GM21786 (cell line): Measurements from ENCODE around the gene XXYLT1.

ENCODE experiments used
- ATAC-seq: cut with Tn5 transposase; IDR thresholded peaks from one replicate; pipeline ENCODE4 v1.9.1; 2021; ENCODE audit not compliant: unreplicated experiment

The XXYLT1 gene

GRCh38 chr3:195085356-195086130, 185.4 kb downstream of the XXYLT1 start:
- no peak for ATAC-seq

GRCh38 chr3:195084746-195085145, 186.2 kb downstream of the XXYLT1 start:
- ATAC-seq, result no peak

- ATAC-seq, result no peak
Observed at GRCh38 chr3:195083659-195084058, 187.3 kb downstream of the XXYLT1 start.

DNA sequence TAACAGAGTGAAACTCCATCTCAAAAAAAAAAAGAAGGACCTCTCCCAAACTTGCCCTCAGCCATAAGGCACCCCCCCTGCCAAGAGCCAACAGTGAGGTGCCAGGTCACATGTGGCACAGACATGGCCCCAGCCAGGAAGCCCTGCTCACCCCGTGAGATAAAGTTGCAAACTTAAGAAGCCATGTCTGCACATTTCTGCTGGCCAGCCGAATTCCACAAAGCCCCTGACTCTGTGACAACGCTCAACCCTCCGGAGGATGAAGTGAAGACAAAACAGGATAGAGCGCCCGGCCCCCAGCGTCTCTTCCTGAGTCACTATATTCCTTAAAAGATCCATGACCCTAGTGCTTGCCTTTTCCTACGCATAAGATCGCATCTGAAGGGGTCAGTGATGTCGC, 188.1 kb downstream of the XXYLT1 start:
- ATAC-seq, result no peak

- no peak for ATAC-seq
Observed at GRCh38 chr3:195081242-195081963, 189.6 kb downstream of the XXYLT1 start.

GRCh38 chr3:195080571-195081151, 190.3 kb downstream of the XXYLT1 start:
- ATAC-seq, result no peak

- ATAC-seq, result no peak
Observed at GRCh38 chr3:195080125-195080524, 190.8 kb downstream of the XXYLT1 start.

GRCh38 chr3:195079636-195080035, 191.3 kb downstream of the XXYLT1 start:
- ATAC-seq, result no peak

- ATAC-seq, result no peak
Observed at GRCh38 chr3:195078891-195079440, 192.0 kb downstream of the XXYLT1 start.

DNA sequence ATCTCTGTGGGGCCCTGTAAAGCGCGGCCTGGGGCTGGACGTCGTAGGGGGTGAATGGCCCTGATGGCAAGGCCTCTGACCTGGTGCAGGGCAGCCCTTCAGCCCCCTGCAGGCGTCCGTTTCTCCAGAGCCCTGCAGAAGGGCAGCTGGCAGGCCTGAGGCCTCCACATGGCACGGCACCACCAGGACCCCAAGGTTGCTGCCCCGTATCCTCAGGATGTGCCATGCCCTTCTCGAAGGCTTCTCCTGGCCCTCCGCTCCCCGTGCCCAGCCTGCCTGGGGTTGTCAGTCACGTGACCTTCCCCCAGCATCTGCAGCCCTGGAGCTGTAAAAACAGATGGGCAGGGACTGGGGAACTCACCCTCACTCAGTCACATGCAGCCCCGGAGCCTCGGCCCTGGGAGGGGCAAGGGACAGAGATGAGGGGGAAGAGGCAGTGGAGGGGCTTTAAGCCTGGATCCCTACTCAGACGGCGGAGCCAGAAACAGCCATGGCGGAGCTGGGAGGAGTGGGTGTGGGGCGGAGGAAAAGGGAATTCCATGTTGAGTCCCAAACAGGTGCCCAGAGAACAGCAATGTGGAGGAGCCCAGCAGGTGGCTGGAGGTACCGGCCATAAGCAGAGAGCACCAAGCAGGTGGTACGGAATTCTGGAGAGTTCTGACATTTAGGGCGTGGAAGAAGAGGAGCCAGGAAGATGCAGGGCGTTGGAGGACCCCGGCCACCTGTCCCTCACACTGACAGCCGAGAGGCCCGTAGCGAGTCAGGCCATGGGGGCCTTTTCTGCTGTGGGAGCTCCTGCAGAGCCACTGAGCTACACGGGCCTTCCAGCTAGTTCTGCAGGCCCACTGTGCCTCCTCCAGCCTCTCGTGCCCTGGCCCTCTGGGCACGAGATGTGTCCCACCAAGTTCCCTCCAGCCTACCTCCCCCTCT, 193.1 kb downstream of the XXYLT1 start:
- no peak for ATAC-seq

- ATAC-seq, result no peak
Observed at GRCh38 chr3:195076981-195077610, 193.9 kb downstream of the XXYLT1 start.

DNA sequence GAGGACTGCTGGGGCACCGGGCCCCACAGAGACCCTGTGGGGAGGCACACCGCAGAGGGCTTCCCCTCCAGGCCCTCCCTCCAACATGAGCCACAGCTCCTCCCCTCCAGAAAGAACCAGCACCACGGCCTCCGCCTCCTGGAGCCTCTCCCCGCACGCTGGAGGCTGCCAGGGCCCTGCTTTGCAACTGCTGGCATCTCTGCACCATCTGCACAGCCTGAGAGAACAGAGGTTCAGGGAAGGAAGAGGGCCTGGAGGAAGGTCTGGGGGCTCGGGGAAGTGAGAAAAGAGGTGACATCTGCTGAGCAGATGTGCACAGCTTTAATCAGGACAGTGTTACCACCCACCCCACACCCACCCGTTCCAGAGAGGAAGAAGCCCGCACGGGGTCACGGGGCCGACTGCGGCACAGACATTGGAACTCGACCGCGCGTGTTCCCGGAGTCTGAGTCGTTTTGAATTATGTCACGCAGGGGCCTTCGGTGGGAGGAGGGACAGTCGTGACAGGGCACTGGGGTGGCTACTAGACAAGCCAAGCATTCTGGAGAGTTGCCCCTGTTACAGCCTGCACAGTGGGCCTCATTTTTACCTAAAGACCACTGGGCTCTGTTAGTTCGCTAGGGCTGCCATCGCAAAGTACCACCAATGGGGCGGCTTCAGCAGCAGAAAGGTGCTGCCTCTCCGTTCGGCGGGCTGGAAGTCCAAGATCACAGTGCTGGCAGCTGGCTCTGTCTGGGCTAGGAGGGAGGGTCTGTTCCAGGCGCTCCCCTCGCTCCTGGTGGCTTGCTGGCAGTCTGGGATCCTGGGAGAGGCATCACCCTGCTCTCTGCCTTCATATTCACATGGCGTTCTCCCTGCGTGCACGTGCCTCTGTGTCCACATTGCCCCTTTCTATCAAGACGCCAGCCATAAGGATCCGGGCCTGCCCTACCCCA, 194.8 kb downstream of the XXYLT1 start:
- ATAC-seq, result no peak

GRCh38 chr3:195075199-195075940, 195.6 kb downstream of the XXYLT1 start:
- no peak for ATAC-seq

DNA sequence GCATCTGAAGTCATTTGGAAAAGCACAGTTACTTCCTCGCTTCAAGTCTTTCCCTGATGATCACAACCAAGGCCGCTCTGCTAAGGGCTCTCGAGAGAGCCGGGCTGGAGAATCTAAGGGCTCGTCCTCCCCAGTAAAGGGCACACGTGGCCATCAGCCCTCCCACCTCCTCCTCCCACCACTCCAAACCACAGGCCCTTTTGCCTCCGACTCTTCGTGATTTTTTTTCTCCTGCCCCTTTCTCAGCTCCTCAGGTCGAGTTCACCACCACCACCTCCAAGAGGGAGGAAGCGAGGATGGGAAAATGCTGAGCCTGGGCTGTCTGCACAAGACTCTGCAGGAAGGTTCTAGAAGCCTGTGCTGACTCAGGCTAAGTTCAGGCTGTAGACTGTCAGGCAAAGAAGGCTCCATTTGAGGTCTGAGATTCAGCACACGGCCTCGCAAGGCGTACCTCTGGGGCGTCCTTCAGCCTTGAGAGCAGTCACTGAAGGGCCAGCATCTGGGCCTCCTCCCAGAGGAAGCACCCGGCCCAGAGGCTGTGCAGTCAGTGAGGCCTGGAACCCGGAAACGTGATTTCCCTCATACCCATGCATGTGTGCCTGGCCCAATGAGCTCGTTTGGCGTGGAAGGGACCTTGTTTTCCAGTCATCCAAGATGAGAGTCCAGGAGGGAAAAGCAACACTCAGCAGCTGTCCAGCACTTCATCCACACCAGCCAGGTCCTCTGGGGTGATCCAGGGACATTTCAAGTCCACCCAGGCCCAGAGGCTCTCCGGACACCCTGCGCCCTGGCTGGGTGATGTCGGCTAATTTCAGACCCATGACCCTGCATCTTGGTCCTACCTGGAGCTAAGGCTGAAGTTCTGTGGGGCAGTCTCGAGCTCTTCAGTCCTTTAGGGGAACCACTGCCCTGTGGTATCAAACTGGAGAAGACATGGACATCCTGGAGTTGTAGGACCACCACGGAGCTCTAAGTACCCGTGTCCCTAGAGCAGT, 196.8 kb downstream of the XXYLT1 start:
- ATAC-seq, result no peak

DNA sequence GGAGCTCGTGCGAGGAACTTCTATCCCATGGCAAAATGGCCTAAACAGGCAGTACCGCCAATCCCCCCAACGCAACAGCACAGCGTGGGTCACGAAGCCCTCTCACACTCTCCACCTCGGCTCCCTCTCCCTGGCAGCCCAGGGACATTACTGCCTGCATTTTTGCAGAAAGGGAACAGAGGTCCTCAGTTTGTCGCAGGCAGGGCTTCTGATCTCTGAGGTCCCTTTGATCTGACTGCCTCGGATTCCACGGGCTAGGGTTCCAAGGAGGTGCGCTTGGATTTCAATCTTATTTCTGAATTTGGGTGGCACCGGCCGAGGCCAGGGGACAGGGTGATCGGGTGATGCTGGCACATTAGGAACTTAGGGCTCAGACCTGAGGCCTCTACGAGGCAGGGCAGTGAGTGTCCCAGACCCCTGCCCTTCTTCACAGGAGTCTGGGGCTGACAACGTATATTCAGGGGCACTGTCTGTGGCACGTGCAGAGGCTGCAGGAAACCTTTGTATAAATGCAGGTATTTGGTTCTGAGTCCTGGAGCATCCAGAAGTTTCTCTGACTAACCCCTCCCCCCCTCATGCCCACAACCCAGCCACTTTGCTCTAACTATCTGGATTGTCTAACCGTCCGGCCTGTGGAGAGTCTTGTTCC, 197.9 kb downstream of the XXYLT1 start:
- no peak for ATAC-seq

GRCh38 chr3:195071916-195072820, 198.8 kb downstream of the XXYLT1 start:
- no peak for ATAC-seq
